ENCODE data around the gene RSAD2. TPM values are rescaled to one million over a fixed set of nuclear protein-coding genes. Genes with fewer than 3 reads are reported as not detected.

Gene RSAD2
- total RNA-seq, 1 experiment from 2014 or later = not detected

DNA sequence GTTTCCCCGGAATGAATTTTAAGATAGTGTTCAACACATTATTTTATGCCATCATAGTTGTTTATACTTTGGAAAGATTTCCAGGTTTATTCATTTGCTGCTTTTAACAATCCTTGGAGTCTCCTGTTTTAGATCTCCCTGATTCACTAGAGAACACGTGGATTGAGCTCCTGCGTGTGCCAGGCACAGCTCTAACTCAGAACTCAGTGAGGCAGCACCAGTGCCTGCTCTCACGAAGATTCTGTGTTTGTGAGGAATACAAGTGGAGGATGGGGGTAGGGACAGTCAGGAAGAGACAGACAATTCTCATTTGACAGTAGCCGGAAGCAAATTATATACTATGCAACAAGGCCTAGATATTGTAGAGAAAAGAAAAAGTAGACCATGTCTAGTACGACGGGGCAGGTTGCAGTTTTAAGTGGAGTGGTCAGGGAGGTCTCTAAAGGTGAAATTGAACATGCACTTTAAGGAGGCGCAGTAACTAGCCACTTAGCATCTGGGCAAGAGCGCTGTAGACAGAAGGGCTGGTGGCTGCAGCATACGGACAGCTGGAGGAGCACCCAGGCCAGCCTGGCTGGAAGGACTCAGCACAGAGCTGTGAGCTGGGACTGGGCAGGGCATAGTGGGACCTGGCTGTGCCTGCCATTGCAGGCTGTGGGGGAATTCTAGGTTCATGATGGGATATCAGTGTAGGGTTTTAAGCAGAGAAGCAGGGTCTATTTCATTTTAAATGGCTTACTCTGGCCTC, 63.9 kb downstream of the RSAD2 start:
- Mint-ChIP-seq H3K27ac (peak overlapping the region; percentile 53; the same call in 1 of the 2 replicates), H3K4me1 (peaks cover 46% of the 10 kb centered on the region), H3K9me3 (0 out of 2 replicates have a peak, but pooled peaks cover 3% of the 10 kb centered on the region), H3K27me3 (ENCODE audit: low read depth) (no peaks in the 10 kb centered on the region), H3K4me3 (no peak overlapping the region), H3K36me3 (peaks cover 20% of the 10 kb centered on the region)
- ATAC-seq = 0 out of 2 replicates have a peak, but pooled peaks have one; percentile 14
- ChIA-PET POLR2A (no interaction called here), CTCF (no interaction called here)
- no peak for DNase-seq (ENCODE audit: low spot score)
- TF ChIP-seq, protein P1, sequence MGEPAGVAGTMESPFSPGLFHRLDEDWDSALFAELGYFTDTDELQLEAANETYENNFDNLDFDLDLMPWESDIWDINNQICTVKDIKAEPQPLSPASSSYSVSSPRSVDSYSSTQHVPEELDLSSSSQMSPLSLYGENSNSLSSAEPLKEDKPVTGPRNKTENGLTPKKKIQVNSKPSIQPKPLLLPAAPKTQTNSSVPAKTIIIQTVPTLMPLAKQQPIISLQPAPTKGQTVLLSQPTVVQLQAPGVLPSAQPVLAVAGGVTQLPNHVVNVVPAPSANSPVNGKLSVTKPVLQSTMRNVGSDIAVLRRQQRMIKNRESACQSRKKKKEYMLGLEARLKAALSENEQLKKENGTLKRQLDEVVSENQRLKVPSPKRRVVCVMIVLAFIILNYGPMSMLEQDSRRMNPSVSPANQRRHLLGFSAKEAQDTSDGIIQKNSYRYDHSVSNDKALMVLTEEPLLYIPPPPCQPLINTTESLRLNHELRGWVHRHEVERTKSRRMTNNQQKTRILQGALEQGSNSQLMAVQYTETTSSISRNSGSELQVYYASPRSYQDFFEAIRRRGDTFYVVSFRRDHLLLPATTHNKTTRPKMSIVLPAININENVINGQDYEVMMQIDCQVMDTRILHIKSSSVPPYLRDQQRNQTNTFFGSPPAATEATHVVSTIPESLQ (CRISPR knock-in tag; IDR thresholded peaks at IDR 0.05) = no peak
- TF ChIP-seq, protein P2, sequence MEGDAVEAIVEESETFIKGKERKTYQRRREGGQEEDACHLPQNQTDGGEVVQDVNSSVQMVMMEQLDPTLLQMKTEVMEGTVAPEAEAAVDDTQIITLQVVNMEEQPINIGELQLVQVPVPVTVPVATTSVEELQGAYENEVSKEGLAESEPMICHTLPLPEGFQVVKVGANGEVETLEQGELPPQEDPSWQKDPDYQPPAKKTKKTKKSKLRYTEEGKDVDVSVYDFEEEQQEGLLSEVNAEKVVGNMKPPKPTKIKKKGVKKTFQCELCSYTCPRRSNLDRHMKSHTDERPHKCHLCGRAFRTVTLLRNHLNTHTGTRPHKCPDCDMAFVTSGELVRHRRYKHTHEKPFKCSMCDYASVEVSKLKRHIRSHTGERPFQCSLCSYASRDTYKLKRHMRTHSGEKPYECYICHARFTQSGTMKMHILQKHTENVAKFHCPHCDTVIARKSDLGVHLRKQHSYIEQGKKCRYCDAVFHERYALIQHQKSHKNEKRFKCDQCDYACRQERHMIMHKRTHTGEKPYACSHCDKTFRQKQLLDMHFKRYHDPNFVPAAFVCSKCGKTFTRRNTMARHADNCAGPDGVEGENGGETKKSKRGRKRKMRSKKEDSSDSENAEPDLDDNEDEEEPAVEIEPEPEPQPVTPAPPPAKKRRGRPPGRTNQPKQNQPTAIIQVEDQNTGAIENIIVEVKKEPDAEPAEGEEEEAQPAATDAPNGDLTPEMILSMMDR (IDR thresholded peaks at IDR 0.05) = no peak
- TF ChIP-seq, protein P3, sequence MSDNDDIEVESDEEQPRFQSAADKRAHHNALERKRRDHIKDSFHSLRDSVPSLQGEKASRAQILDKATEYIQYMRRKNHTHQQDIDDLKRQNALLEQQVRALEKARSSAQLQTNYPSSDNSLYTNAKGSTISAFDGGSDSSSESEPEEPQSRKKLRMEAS (CRISPR knock-in tag; IDR thresholded peaks at IDR 0.05) = no peak
- TF ChIP-seq TEAD1 (CRISPR knock-in tag; IDR thresholded peaks at IDR 0.05) (no peak), JUN (CRISPR knock-in tag; IDR thresholded peaks at IDR 0.05) (no peak), NFE2L1 (CRISPR knock-in tag; IDR thresholded peaks at IDR 0.05) (no peak), CREB1 (CRISPR knock-in tag; IDR thresholded peaks at IDR 0.05) (no peak), ERG (CRISPR knock-in tag; IDR thresholded peaks at IDR 0.05) (no peak), SP1 (CRISPR knock-in tag; conservative IDR thresholded peaks at IDR 0.05) (no peak)

GRCh38 chr2:6942848-6943247, 65.3 kb downstream of the RSAD2 start:
- ATAC-seq = no peak
- DNase-seq (ENCODE audit: low spot score) = no peak
- POLR2A ChIA-PET = no interaction called here
- CTCF ChIA-PET = no interaction called here
- H3K4me3 Mint-ChIP-seq = no peak overlapping the region
- H3K27ac Mint-ChIP-seq = no peak overlapping the region
- peaks cover 20% of the 10 kb centered on the region for H3K36me3 Mint-ChIP-seq
- H3K27me3 Mint-ChIP-seq (ENCODE audit: low read depth) = no peaks in the 10 kb centered on the region
- H3K9me3 Mint-ChIP-seq = 0 out of 2 replicates have a peak, but pooled peaks cover 3% of the 10 kb centered on the region
- H3K4me1 Mint-ChIP-seq = peaks cover 36% of the 10 kb centered on the region
- TF ChIP-seq, protein P4, sequence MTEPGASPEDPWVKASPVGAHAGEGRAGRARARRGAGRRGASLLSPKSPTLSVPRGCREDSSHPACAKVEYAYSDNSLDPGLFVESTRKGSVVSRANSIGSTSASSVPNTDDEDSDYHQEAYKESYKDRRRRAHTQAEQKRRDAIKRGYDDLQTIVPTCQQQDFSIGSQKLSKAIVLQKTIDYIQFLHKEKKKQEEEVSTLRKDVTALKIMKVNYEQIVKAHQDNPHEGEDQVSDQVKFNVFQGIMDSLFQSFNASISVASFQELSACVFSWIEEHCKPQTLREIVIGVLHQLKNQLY (CRISPR knock-in tag; IDR thresholded peaks at IDR 0.05) = no peak
- TF ChIP-seq PRRX2 (CRISPR knock-in tag; IDR thresholded peaks at IDR 0.05) (no peak), RELA (CRISPR knock-in tag; IDR thresholded peaks at IDR 0.05; ENCODE audit: borderline replicate concordance) (no peak), PRDM15 (CRISPR knock-in tag; IDR thresholded peaks at IDR 0.05) (no peak), ZNF232 (CRISPR knock-in tag; IDR thresholded peaks at IDR 0.05) (no peak), GRHL2 (CRISPR knock-in tag; IDR thresholded peaks at IDR 0.05; ENCODE audit: insufficient replicate concordance, severe bottlenecking) (no peak), USF2 (CRISPR knock-in tag; IDR thresholded peaks at IDR 0.05) (no peak)
- TF ChIP-seq, protein P5, sequence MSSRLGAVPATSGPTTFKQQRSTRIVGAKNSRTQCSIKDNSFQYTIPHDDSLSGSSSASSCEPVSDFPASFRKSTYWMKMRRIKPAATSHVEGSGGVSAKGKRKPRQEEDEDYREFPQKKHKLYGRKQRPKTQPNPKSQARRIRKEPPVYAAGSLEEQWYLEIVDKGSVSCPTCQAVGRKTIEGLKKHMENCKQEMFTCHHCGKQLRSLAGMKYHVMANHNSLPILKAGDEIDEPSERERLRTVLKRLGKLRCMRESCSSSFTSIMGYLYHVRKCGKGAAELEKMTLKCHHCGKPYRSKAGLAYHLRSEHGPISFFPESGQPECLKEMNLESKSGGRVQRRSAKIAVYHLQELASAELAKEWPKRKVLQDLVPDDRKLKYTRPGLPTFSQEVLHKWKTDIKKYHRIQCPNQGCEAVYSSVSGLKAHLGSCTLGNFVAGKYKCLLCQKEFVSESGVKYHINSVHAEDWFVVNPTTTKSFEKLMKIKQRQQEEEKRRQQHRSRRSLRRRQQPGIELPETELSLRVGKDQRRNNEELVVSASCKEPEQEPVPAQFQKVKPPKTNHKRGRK (CRISPR knock-in tag; IDR thresholded peaks at IDR 0.05; ENCODE audit: borderline replicate concordance) = no peak
- TF ChIP-seq, protein P6, sequence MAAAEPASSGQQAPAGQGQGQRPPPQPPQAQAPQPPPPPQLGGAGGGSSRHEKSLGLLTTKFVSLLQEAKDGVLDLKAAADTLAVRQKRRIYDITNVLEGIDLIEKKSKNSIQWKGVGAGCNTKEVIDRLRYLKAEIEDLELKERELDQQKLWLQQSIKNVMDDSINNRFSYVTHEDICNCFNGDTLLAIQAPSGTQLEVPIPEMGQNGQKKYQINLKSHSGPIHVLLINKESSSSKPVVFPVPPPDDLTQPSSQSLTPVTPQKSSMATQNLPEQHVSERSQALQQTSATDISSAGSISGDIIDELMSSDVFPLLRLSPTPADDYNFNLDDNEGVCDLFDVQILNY (CRISPR knock-in tag; IDR thresholded peaks at IDR 0.05) = no peak
- TF ChIP-seq, protein P1 (CRISPR knock-in tag; IDR thresholded peaks at IDR 0.05) = no peak

Measured in WTC11 (cell line).